Mesendoderm (in vitro differentiated cells): ENCODE data around the gene ACOX1.

ENCODE experiments used
- DNase-seq: peaks from one replicate; pipeline ENCODE4 v3.0.0; 2013
- H2AK5ac ChIP-seq: 2 replicates; pipeline ENCODE4 v1.6.1; 2013; ENCODE audit warnings: low read length, inconsistent platforms
- H2BK120ac ChIP-seq: 2 replicates; pipeline ENCODE4 v1.6.1; 2013; ENCODE audit warnings: low read depth, mild to moderate bottlenecking, low read length, moderate library complexity, mixed read lengths
- H2BK15ac ChIP-seq: replicated peaks from 2 replicates; pipeline ENCODE4 v1.6.1; 2013; ENCODE audit warnings: low read depth, mild to moderate bottlenecking, moderate library complexity
- H2BK5ac ChIP-seq: 2 replicates; pipeline ENCODE4 v1.6.1; 2013; ENCODE audit warnings: low read length, inconsistent platforms
- H3K18ac ChIP-seq: 2 replicates; pipeline ENCODE4 v1.6.1; 2013; ENCODE audit warnings: mild to moderate bottlenecking, low read length, mixed read lengths
- H3K23ac ChIP-seq: one replicate; pipeline ENCODE4 v1.6.1; 2013; ENCODE audit warnings: low read length
- H3K27ac ChIP-seq: 2 replicates; pipeline ENCODE4 v1.5.1; 2013; ENCODE audit warnings: low read depth, mild to moderate bottlenecking, inconsistent platforms, low read length, moderate library complexity
- H3K27me3 ChIP-seq: 2 replicates; pipeline ENCODE4 v1.6.1; 2013; ENCODE audit warnings: low read length, control low read depth, mild to moderate bottlenecking, inconsistent platforms; ENCODE audit not compliant: insufficient read depth, poor library complexity
- H3K36me3 ChIP-seq: 2 replicates; pipeline ENCODE4 v1.6.1; 2013; ENCODE audit warnings: low read length, inconsistent platforms; ENCODE audit not compliant: control insufficient read depth, insufficient read depth
- H3K4ac ChIP-seq: one replicate; pipeline ENCODE4 v1.6.1; 2013; ENCODE audit warnings: low read depth, mild to moderate bottlenecking, low read length, moderate library complexity
- H3K4me1 ChIP-seq: 2 replicates; pipeline ENCODE4 v1.6.1; 2013; ENCODE audit warnings: low read depth, low read length, inconsistent platforms; ENCODE audit not compliant: control insufficient read depth
- H3K4me2 ChIP-seq: 2 replicates; pipeline ENCODE4 v1.6.1; 2013; ENCODE audit warnings: low read length
- H3K4me3 ChIP-seq: 2 replicates; pipeline ENCODE4 v1.5.1; 2013; ENCODE audit warnings: mild to moderate bottlenecking, low read length
- H3K56ac ChIP-seq: one replicate; pipeline ENCODE4 v1.6.1; 2013; ENCODE audit warnings: low read length
- H3K79me1 ChIP-seq: 2 replicates; pipeline ENCODE4 v1.6.1; 2013; ENCODE audit warnings: low read length, inconsistent platforms
- H3K79me2 ChIP-seq: 2 replicates; pipeline ENCODE4 v1.6.1; 2013; ENCODE audit warnings: mild to moderate bottlenecking, low read length; ENCODE audit not compliant: control insufficient read depth, insufficient read depth
- H3K9ac ChIP-seq: 2 replicates; pipeline ENCODE4 v1.6.1; 2013; ENCODE audit warnings: low read length, inconsistent platforms
- H4K5ac ChIP-seq: one replicate; pipeline ENCODE4 v1.6.1; 2013; ENCODE audit warnings: low read length
- H4K8ac ChIP-seq: one replicate; pipeline ENCODE4 v1.6.1; 2013; ENCODE audit warnings: low read depth, mild to moderate bottlenecking, control low read depth, low read length, moderate library complexity
- WGBS: extraction: QIAGEN DNeasy Blood & Tissue Kit; methylation state at CpG from one replicate; pipeline ENCODE4 v1.1.7; 2013; ENCODE audit warnings: low lambda C conversion rate, missing lambda C conversion rate; ENCODE audit not compliant: insufficient coverage; ENCODE audit errors: extremely low coverage; 5-methylcytosine and 5-hydroxymethylcytosine counted together

Gene ACOX1

GRCh38 chr17:75910699-75911098, 68.3 kb downstream of the ACOX1 start:
- WGBS = no CpG with 5 or more reads among the region's 6 CpGs
- Histone ChIP-seq H3K4me1 (no peaks in the 10 kb centered on the region), H3K27me3 (no peaks in the 10 kb centered on the region), H3K18ac (no peak overlapping the region), H3K79me2 (no peaks in the 10 kb centered on the region), H3K79me1 (no peaks in the 10 kb centered on the region), H3K36me3 (no peaks in the 10 kb centered on the region), H4K5ac (no peak overlapping the region), H2AK5ac (no peak overlapping the region), H3K9ac (peak overlapping the region; percentile 13), H3K27ac (no peak overlapping the region), H2BK5ac (no peak overlapping the region), H2BK15ac (no peak overlapping the region), H2BK120ac (no peak overlapping the region), H3K4me3 (no peak overlapping the region), H3K23ac (no peak overlapping the region), H3K4me2 (no peak overlapping the region), H3K4ac (no peak overlapping the region), H4K8ac (no peak overlapping the region), H3K56ac (peak overlapping the region; percentile 52)
- peak; percentile 69 for DNase-seq

DNA sequence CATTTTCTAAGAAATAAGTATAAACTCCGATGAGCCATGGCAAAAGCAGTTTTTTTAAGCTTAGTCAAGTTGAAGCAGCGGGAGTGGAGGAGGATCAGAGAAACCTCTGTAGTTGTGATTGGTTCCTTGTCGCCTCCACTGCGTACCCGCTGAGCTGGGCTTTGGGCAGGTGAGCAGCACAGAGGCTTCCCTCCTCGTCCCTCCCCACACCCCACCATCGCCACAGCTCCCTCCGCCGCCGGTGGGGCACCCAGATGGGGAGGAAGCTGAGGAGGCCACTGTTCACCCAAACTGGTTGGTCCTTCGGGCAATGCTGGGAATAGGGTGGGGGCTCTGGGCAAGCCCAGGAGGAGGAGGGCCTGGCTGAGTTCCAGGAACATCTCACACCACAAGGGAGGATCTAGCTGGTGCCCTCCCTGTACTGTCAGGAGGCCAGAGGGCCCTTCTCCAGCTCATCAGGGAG, 69.1 kb downstream of the ACOX1 start:
- Histone ChIP-seq H4K5ac (no peak overlapping the region), H3K4me2 (no peak overlapping the region), H2BK5ac (no peak overlapping the region), H2BK120ac (no peak overlapping the region), H3K4me3 (no peak overlapping the region), H3K18ac (no peak overlapping the region), H3K9ac (no peak overlapping the region), H3K4me1 (no peaks in the 10 kb centered on the region), H3K79me1 (no peaks in the 10 kb centered on the region), H2BK15ac (no peak overlapping the region), H3K27me3 (no peaks in the 10 kb centered on the region), H3K4ac (no peak overlapping the region), H3K23ac (no peak overlapping the region), H3K36me3 (no peaks in the 10 kb centered on the region), H4K8ac (no peak overlapping the region), H2AK5ac (no peak overlapping the region), H3K27ac (no peak overlapping the region), H3K56ac (no peak overlapping the region), H3K79me2 (no peaks in the 10 kb centered on the region)
- no CpG with 5 or more reads among the region's 11 CpGs for WGBS
- DNase-seq = no peak

GRCh38 chr17:75909051-75909811, 69.7 kb downstream of the ACOX1 start:
- Histone ChIP-seq H3K79me1 (no peaks in the 10 kb centered on the region), H3K4me1 (no peaks in the 10 kb centered on the region), H3K27ac (no peak overlapping the region), H3K79me2 (peaks cover under 1% of the 10 kb centered on the region), H3K9ac (no peak overlapping the region), H3K56ac (no peak overlapping the region), H4K5ac (no peak overlapping the region), H3K4ac (no peak overlapping the region), H3K27me3 (no peaks in the 10 kb centered on the region), H3K18ac (no peak overlapping the region), H2BK120ac (no peak overlapping the region), H2AK5ac (no peak overlapping the region), H3K23ac (no peak overlapping the region), H3K36me3 (no peaks in the 10 kb centered on the region), H2BK15ac (no peak overlapping the region), H4K8ac (no peak overlapping the region), H3K4me2 (no peak overlapping the region), H3K4me3 (no peak overlapping the region), H2BK5ac (no peak overlapping the region)
- no peak for DNase-seq
- WGBS = no CpG with 5 or more reads among the region's 14 CpGs

GRCh38 chr17:75908201-75908600, 70.8 kb downstream of the ACOX1 start:
- H3K4me2 ChIP-seq = no peak overlapping the region
- no CpG with 5 or more reads among the region's 6 CpGs for WGBS
- no peak overlapping the region for H3K18ac ChIP-seq
- H3K79me1 ChIP-seq = peaks cover 2% of the 10 kb centered on the region
- no peak overlapping the region for H3K23ac ChIP-seq
- no peak overlapping the region for H4K8ac ChIP-seq
- H2AK5ac ChIP-seq = no peak overlapping the region
- H3K27ac ChIP-seq = no peak overlapping the region
- H3K27me3 ChIP-seq = no peaks in the 10 kb centered on the region
- H3K36me3 ChIP-seq = no peaks in the 10 kb centered on the region
- DNase-seq = peak; percentile 42
- H4K5ac ChIP-seq = no peak overlapping the region
- peak overlapping the region; percentile 5 for H3K56ac ChIP-seq
- H2BK5ac ChIP-seq = no peak overlapping the region
- H3K4me1 ChIP-seq = no peaks in the 10 kb centered on the region
- no peak overlapping the region for H2BK15ac ChIP-seq
- no peak overlapping the region for H2BK120ac ChIP-seq
- H3K4ac ChIP-seq = no peak overlapping the region
- peaks cover 5% of the 10 kb centered on the region for H3K79me2 ChIP-seq
- no peak overlapping the region for H3K4me3 ChIP-seq
- no peak overlapping the region for H3K9ac ChIP-seq

DNA sequence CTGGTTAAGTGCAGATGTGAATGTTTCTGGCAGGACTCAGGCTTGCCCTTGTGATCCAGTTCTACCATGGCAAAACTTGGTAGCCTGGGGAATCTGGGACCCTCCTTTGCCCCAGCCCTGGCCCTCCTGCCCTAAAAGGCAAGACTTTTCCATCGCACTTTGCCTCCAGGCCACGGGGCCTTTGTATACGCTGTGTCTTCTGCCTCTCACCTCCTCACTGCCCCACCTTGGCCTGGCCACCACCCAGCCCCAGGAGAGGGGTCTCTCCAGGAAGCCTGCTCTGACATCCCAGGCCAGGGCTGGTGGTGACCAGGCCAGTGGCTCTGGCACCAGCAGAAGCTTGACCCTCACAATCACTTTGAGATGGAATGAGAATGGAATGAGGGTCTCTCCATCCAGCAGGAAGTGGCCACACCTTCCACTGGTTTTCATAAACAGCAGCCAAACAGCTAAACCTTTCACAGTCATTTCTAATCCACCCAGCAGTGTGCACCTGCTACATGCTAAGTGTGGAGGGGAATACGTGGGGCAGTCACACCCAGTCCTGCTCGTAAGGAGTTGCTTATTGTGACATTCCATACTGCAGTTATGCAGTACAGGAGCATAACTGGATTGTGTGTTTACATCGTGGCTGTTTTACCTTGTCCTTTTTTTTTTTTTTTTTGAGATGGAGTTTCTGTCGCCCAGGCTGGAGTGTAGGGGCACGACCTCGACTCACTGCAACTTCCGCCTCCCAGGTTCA, 72.7 kb downstream of the ACOX1 start:
- Histone ChIP-seq H2BK15ac (no peak overlapping the region), H3K4ac (no peak overlapping the region), H3K18ac (no peak overlapping the region), H3K4me2 (no peak overlapping the region), H2BK5ac (no peak overlapping the region), H3K27me3 (no peaks in the 10 kb centered on the region), H3K23ac (no peak overlapping the region), H4K5ac (no peak overlapping the region), H2AK5ac (peak overlapping the region; percentile 38), H3K4me1 (no peaks in the 10 kb centered on the region), H3K27ac (no peak overlapping the region), H3K4me3 (no peak overlapping the region), H3K79me2 (peaks cover 5% of the 10 kb centered on the region), H3K36me3 (peaks cover 4% of the 10 kb centered on the region), H2BK120ac (no peak overlapping the region), H4K8ac (no peak overlapping the region), H3K56ac (peak overlapping the region; percentile 49), H3K9ac (no peak overlapping the region), H3K79me1 (peaks cover 2% of the 10 kb centered on the region)
- no CpG with 5 or more reads among the region's 10 CpGs for WGBS
- no peak for DNase-seq
